NB4 (cell line): ENCODE data around the gene PORCN.

ENCODE experiments used
- POLR2A ChIP-seq: IDR thresholded peaks from 2 replicates; pipeline ENCODE4 v1.6.1; 2011; ENCODE audit warnings: mild to moderate bottlenecking; ENCODE audit not compliant: insufficient read length; ENCODE audit errors: extremely low read depth
- TF ChIP-seq, protein P1 (sequence below): IDR thresholded peaks from one replicate; pipeline ENCODE4 v1.5.1; 2012; ENCODE audit warnings: low read depth, low read length

- TF ChIP-seq, protein P1, sequence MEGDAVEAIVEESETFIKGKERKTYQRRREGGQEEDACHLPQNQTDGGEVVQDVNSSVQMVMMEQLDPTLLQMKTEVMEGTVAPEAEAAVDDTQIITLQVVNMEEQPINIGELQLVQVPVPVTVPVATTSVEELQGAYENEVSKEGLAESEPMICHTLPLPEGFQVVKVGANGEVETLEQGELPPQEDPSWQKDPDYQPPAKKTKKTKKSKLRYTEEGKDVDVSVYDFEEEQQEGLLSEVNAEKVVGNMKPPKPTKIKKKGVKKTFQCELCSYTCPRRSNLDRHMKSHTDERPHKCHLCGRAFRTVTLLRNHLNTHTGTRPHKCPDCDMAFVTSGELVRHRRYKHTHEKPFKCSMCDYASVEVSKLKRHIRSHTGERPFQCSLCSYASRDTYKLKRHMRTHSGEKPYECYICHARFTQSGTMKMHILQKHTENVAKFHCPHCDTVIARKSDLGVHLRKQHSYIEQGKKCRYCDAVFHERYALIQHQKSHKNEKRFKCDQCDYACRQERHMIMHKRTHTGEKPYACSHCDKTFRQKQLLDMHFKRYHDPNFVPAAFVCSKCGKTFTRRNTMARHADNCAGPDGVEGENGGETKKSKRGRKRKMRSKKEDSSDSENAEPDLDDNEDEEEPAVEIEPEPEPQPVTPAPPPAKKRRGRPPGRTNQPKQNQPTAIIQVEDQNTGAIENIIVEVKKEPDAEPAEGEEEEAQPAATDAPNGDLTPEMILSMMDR, result no peak
- no peak for TF ChIP-seq POLR2A
These were observed 12.1 kb upstream of the PORCN start for GRCh38 chrX:48496660-48497059.
